Smooth muscle cell (in vitro differentiated cells): ENCODE results near the gene AKNA. TPM values are rescaled to one million over a fixed set of nuclear protein-coding genes. Genes with fewer than 3 reads are reported as not detected.

Experiments
- DNase-seq: peaks from one replicate; lab custom pipeline; 2025; ENCODE audit not compliant: unreplicated experiment; lab: John Stamatoyannopoulos, UW
- H2AFZ ChIP-seq: fragments of 200-600 bp; sonication (generic); 2 replicates; pipeline ENCODE4 v1.6.0; 2016; ENCODE audit warnings: antibody characterized with exemption, low read depth, mild to moderate bottlenecking
- H3F3A ChIP-seq: fragments of 200-600 bp; sonication (generic); 2 replicates; pipeline ENCODE4 v1.6.0; 2017; ENCODE audit warnings: antibody characterized with exemption, low read depth
- H3K27ac ChIP-seq: fragments of 200-600 bp; sonication (generic); 2 replicates; pipeline ENCODE4 v1.5.1; 2016; ENCODE audit warnings: low read depth, mild to moderate bottlenecking
- H3K27me3 ChIP-seq: fragments of 200-600 bp; sonication (generic); 2 replicates; pipeline ENCODE4 v1.6.1; 2016; ENCODE audit warnings: low read depth, mild to moderate bottlenecking
- H3K36me3 ChIP-seq: fragments of 200-600 bp; sonication (generic); 2 replicates; pipeline ENCODE4 v1.5.1; 2016; ENCODE audit warnings: low read depth
- H3K4me1 ChIP-seq: fragments of 200-600 bp; sonication (generic); 2 replicates; pipeline ENCODE4 v1.5.1; 2016; ENCODE audit warnings: low read depth
- H3K4me2 ChIP-seq: fragments of 200-600 bp; sonication (generic); 2 replicates; pipeline ENCODE4 v1.6.0; 2016; ENCODE audit warnings: mild to moderate bottlenecking
- H3K4me3 ChIP-seq: fragments of 200-600 bp; sonication (generic); 2 replicates; pipeline ENCODE4 v1.5.1; 2016; ENCODE audit warnings: mild to moderate bottlenecking
- H3K79me2 ChIP-seq: fragments of 200-600 bp; sonication (generic); 2 replicates; pipeline ENCODE4 v1.6.0; 2016; ENCODE audit warnings: low read depth, mild to moderate bottlenecking
- H3K9ac ChIP-seq: fragments of 200-600 bp; sonication (generic); 2 replicates; pipeline ENCODE4 v1.6.0; 2016; ENCODE audit warnings: low read depth
- H3K9me3 ChIP-seq: fragments of 200-600 bp; sonication (generic); replicated peaks from 2 replicates; pipeline ENCODE4 v1.5.1; 2016; ENCODE audit warnings: low read depth
- H4K20me1 ChIP-seq: fragments of 200-600 bp; sonication (generic); 2 replicates; pipeline ENCODE4 v1.6.0; 2016; ENCODE audit warnings: low read depth
- WGBS: methylation state at CpG from one replicate; pipeline ENCODE4 v1.1.7; 2016; ENCODE audit warnings: low lambda C conversion rate; 5-methylcytosine and 5-hydroxymethylcytosine counted together
- polyA plus RNA-seq: library from polyadenylated mRNA; unstranded; fragments of >200 nt; fragmentation: Nextera tagmentation; extraction: Ambion mirVana; gene quantifications from 2 replicates; pipeline ENCODE4 v1.2.1, GENCODE V29; 2016
- total RNA-seq: library from RNA; depleted of rRNA; stranded (reverse); fragments of >200 nt; gene quantifications from 2 replicates; pipeline ENCODE4 v1.2.3, GENCODE V29; 2014
- TF ChIP-seq, protein P1 (sequence below): fragments of 200-600 bp; sonication (generic); IDR thresholded peaks from 2 replicates; pipeline ENCODE4 v1.5.1; 2017; ENCODE audit warnings: borderline replicate concordance, mild to moderate bottlenecking, antibody characterized with exemption; ENCODE audit not compliant: insufficient read depth, poor library complexity, severe bottlenecking

AKNA gene
- total and polyA plus RNA-seq, 2 experiments from 2014 or later, result 3.2 to 4.7 TPM

DNA sequence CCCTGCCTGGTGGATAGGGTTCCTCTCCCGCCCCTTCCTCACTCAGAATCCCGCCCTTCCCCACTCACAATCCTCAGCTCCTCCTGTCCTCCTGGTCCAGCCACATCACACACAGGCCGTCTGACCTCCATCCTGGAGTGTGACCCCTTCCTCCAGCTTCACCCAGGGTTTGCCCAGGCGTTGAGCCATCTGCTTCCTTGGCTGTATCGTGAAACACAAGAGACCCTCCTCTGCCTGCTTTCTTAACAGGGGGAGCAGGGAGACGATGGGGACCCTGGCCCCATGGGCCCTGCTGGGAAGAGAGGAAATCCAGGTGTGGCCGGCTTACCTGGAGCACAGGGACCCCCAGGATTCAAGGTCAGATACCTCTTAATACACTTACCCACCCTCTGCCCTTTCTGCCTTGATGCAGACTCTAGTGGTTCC, 97.2 kb downstream of the AKNA start:
- Histone ChIP-seq H3K27me3 (no peaks in the 10 kb centered on the region), H3K4me2 (no peak overlapping the region), H3F3A (no peaks in the 10 kb centered on the region), H3K36me3 (peaks cover 32% of the 10 kb centered on the region), H3K4me3 (no peak overlapping the region), H3K9me3 (no peaks in the 10 kb centered on the region), H3K79me2 (no peaks in the 10 kb centered on the region), H3K27ac (no peak overlapping the region), H4K20me1 (no peaks in the 10 kb centered on the region), H3K9ac (no peak overlapping the region), H3K4me1 (peaks cover 17% of the 10 kb centered on the region), H2AFZ (no peak overlapping the region)
- WGBS, result 75% methylated on average over 5 of the region's 7 CpGs
- no peak for DNase-seq
- TF ChIP-seq, protein P1, sequence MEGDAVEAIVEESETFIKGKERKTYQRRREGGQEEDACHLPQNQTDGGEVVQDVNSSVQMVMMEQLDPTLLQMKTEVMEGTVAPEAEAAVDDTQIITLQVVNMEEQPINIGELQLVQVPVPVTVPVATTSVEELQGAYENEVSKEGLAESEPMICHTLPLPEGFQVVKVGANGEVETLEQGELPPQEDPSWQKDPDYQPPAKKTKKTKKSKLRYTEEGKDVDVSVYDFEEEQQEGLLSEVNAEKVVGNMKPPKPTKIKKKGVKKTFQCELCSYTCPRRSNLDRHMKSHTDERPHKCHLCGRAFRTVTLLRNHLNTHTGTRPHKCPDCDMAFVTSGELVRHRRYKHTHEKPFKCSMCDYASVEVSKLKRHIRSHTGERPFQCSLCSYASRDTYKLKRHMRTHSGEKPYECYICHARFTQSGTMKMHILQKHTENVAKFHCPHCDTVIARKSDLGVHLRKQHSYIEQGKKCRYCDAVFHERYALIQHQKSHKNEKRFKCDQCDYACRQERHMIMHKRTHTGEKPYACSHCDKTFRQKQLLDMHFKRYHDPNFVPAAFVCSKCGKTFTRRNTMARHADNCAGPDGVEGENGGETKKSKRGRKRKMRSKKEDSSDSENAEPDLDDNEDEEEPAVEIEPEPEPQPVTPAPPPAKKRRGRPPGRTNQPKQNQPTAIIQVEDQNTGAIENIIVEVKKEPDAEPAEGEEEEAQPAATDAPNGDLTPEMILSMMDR, result no peak

- Histone ChIP-seq H3K79me2 (no peaks in the 10 kb centered on the region), H4K20me1 (no peaks in the 10 kb centered on the region), H3K9ac (no peak overlapping the region), H3K4me2 (no peak overlapping the region), H3K27ac (no peak overlapping the region), H3K36me3 (peaks cover 25% of the 10 kb centered on the region), H3F3A (peaks cover 2% of the 10 kb centered on the region), H3K4me3 (no peak overlapping the region), H3K4me1 (peaks cover 18% of the 10 kb centered on the region), H3K9me3 (no peaks in the 10 kb centered on the region), H3K27me3 (no peaks in the 10 kb centered on the region), H2AFZ (no peak overlapping the region)
- no peak for DNase-seq
- TF ChIP-seq, protein P1, result no peak
- 94% methylated on average over 11 of the region's 13 CpGs for WGBS
Measured at GRCh38 chr9:114289571-114290481, 98.0 kb downstream of the AKNA start.

GRCh38 chr9:114289106-114289505, 98.7 kb downstream of the AKNA start:
- H3F3A ChIP-seq, result peaks cover 3% of the 10 kb centered on the region
- no peaks in the 10 kb centered on the region for H3K9me3 ChIP-seq
- H3K79me2 ChIP-seq, result no peaks in the 10 kb centered on the region
- peaks cover 17% of the 10 kb centered on the region for H3K36me3 ChIP-seq
- no peak overlapping the region for H3K4me2 ChIP-seq
- no peak for DNase-seq
- TF ChIP-seq, protein P1, result no peak
- H3K4me3 ChIP-seq, result no peak overlapping the region
- no peak overlapping the region for H3K27ac ChIP-seq
- H3K4me1 ChIP-seq, result peaks cover 18% of the 10 kb centered on the region
- no peak overlapping the region for H3K9ac ChIP-seq
- no peaks in the 10 kb centered on the region for H3K27me3 ChIP-seq
- WGBS, result 90% methylated on average over 13 of the region's 13 CpGs
- H2AFZ ChIP-seq, result no peak overlapping the region
- H4K20me1 ChIP-seq, result no peaks in the 10 kb centered on the region
